GM23338 (cell line): ENCODE measurements around the gene CSNK1G1. TPM values are rescaled to one million over a fixed set of nuclear protein-coding genes. Genes with fewer than 3 reads are reported as not detected.

Experiments used
- ATAC-seq: fragments of 200-7000 bp; cut with Tn5 transposase; 3 replicates; pipeline ENCODE4 v1.9.1; 2020
- DNase-seq: peaks from one replicate; pipeline ENCODE4 v3.0.0-alpha.2; 2015; ENCODE audit warnings: low spot score
- H2AFZ ChIP-seq: fragments of 200-600 bp; sonication (generic); 2 replicates; pipeline ENCODE4 v1.8.0; 2016; ENCODE audit warnings: antibody characterized with exemption, mild to moderate bottlenecking, moderate library complexity
- H3F3A ChIP-seq: fragments of 200-600 bp; sonication (generic); replicated peaks from 2 replicates; pipeline ENCODE4 v1.8.0; 2017; ENCODE audit warnings: antibody characterized with exemption, mixed run types, low read depth
- H3K27ac ChIP-seq: fragments of 200-600 bp; sonication (generic); 2 replicates; pipeline ENCODE4 v1.6.1; 2016; ENCODE audit warnings: low read depth
- H3K27me3 ChIP-seq: fragments of 200-600 bp; sonication (generic); 2 replicates; pipeline ENCODE4 v1.8.0; 2016; ENCODE audit warnings: mild to moderate bottlenecking, mixed run types, moderate library complexity; ENCODE audit not compliant: insufficient read depth
- H3K36me3 ChIP-seq: fragments of 200-600 bp; sonication (generic); 2 replicates; pipeline ENCODE4 v1.8.0; 2016; ENCODE audit warnings: mild to moderate bottlenecking; ENCODE audit not compliant: insufficient read depth
- H3K4me1 ChIP-seq: fragments of 200-600 bp; sonication (generic); 2 replicates; pipeline ENCODE4 v1.8.0; 2016; ENCODE audit warnings: mild to moderate bottlenecking, moderate library complexity; ENCODE audit not compliant: insufficient read depth
- H3K4me2 ChIP-seq: fragments of 200-600 bp; sonication (generic); 2 replicates; pipeline ENCODE4 v1.7.1; 2017; ENCODE audit warnings: mixed run types
- H3K4me3 ChIP-seq: fragments of 200-600 bp; sonication (generic); 2 replicates; pipeline ENCODE4 v1.6.1; 2016; ENCODE audit warnings: mixed run types
- H3K79me2 ChIP-seq: fragments of 200-600 bp; sonication (generic); replicated peaks from 2 replicates; pipeline ENCODE4 v1.8.0; 2017; ENCODE audit warnings: mild to moderate bottlenecking; ENCODE audit not compliant: insufficient read depth
- H3K9me2 ChIP-seq: fragments of 200-600 bp; sonication (generic); 2 replicates; pipeline ENCODE4 v1.8.0; 2017; ENCODE audit not compliant: insufficient read depth
- H4K20me1 ChIP-seq: fragments of 200-600 bp; sonication (generic); replicated peaks from 2 replicates; pipeline ENCODE4 v1.8.0; 2017; ENCODE audit warnings: mild to moderate bottlenecking; ENCODE audit not compliant: insufficient read depth
- H3K27ac Mint-ChIP-seq: 2 replicates; pipeline ENCODE4 v1.8.0; 2020; ENCODE audit warnings: inconsistent platforms, mild to moderate bottlenecking, moderate library complexity, mixed read lengths
- H3K27me3 Mint-ChIP-seq: 3 replicates; pipeline ENCODE4 v1.8.0; 2022; ENCODE audit warnings: low read depth, mild to moderate bottlenecking, moderate library complexity, mixed read lengths, inconsistent platforms; ENCODE audit not compliant: insufficient read depth, poor library complexity
- H3K36me3 Mint-ChIP-seq: 3 replicates; pipeline ENCODE4 v1.8.0; 2021; ENCODE audit warnings: low read depth, mild to moderate bottlenecking, inconsistent platforms, moderate library complexity, mixed read lengths
- H3K4me1 Mint-ChIP-seq: 3 replicates; pipeline ENCODE4 v1.8.0; 2020; ENCODE audit warnings: mild to moderate bottlenecking, inconsistent platforms, mixed read lengths
- H3K4me3 Mint-ChIP-seq: 3 replicates; pipeline ENCODE4 v1.8.0; 2021; ENCODE audit warnings: moderate library complexity, mild to moderate bottlenecking, inconsistent platforms, mixed read lengths
- H3K9me3 Mint-ChIP-seq: 3 replicates; pipeline ENCODE4 v1.8.0; 2020; ENCODE audit warnings: moderate library complexity, mild to moderate bottlenecking, inconsistent platforms, mixed read lengths
- CREB1 ChIP-seq: fragments of 250-450 bp; sonication (Bioruptor Pico); IDR thresholded peaks from 2 replicates; pipeline ENCODE4 v1.5.0; 2020; ENCODE audit warnings: low read depth, mild to moderate bottlenecking, moderate library complexity
- ETS1 ChIP-seq: IDR thresholded peaks from 2 replicates; pipeline ENCODE4 v1.6.1; 2016; ENCODE audit warnings: antibody characterized with exemption
- EZH2phosphoT487 ChIP-seq: fragments of 200-600 bp; sonication (generic); IDR thresholded peaks from one replicate; pipeline ENCODE4 v1.8.1; 2018; ENCODE audit warnings: antibody characterized with exemption; ENCODE audit not compliant: unreplicated experiment
- JUNB ChIP-seq: IDR thresholded peaks from one replicate; pipeline ENCODE4 v1.6.1; 2016; ENCODE audit warnings: antibody characterized with exemption; ENCODE audit not compliant: unreplicated experiment
- NANOG ChIP-seq: IDR thresholded peaks from 2 replicates; pipeline ENCODE4 v1.6.1; 2016; ENCODE audit warnings: antibody characterized with exemption, borderline replicate concordance
- POLR2AphosphoS5 ChIP-seq: IDR thresholded peaks from 2 replicates; pipeline ENCODE4 v1.6.1; 2016; ENCODE audit warnings: antibody characterized with exemption, low read depth
- ZNF114 ChIP-seq: fragments of 250-450 bp; sonication (Bioruptor Pico); IDR thresholded peaks from 2 replicates; pipeline ENCODE4 v1.5.0; 2020; ENCODE audit warnings: mild to moderate bottlenecking, moderate library complexity
- polyA plus RNA-seq: library from polyadenylated mRNA; unstranded; fragments of >200 nt; fragmentation: Nextera tagmentation; extraction: Ambion mirVana; gene quantifications from 2 replicates; pipeline ENCODE4 v1.2.1, GENCODE V29; 2016
- total RNA-seq: library from RNA; depleted of rRNA; stranded (reverse); fragments of >200 nt; shearing (Covaris generic); gene quantifications from 2 replicates; pipeline ENCODE4 v1.2.3, GENCODE V29; 2014
- TF ChIP-seq, protein P1 (sequence below): IDR thresholded peaks from one replicate; pipeline ENCODE4 v1.6.1; 2018; ENCODE audit warnings: antibody characterized with exemption; ENCODE audit not compliant: unreplicated experiment
- TF ChIP-seq, protein P2 (sequence below), 2 experiments: fragments of 200-600 bp in 1 of 2; sonication (generic) in 1 of 2; conservative IDR thresholded peaks; 2 replicates each; pipeline versions ENCODE4 v1.5.1 to v1.6.1; 2016 to 2017; ENCODE audit warnings: antibody characterized with exemption in 2 of 2, low read depth in 2 of 2, mild to moderate bottlenecking in 2 of 2, moderate library complexity in 1 of 2

CSNK1G1 gene
- total and polyA plus RNA-seq, 2 experiments from 2014 or later, result 9.3 to 13.4 TPM

DNA sequence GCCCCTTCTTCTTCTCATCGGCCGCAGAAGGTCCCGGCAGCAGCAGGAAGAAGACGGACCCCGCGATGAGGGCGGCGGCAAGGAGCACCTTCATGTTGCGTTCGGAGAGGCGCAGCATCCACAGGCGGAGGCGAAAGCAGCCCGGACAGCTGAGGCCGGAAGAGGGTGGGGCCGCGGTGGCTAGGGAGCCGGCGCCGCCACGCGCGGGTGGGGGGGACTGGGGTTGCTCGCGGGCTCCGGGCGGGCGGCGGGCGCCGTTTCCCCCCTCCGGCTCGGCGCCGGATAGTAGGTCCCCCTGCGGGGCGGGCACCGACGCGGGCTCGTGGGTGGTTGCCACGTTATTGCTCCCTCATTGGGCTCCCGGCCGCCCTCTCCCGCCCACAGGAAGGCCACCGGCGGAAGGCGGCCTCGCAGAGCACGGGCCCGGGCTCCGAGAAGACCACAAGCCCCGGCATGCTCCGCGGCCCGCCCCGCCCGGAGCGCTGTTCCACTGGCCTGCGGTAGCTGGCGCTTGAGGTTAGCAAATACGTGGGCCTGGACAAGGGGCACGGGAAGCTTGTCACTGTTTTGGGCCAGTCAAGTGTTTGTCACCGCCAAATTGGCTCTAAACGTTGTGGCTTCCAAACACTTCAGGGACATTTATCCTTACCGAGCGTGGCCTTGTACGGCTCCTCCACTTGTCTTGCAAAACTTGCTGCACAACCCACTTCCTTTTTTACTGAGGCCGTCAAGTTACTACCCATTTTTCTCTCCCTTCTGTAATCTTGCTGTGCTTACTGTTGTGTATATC is 192.9 kb downstream of the CSNK1G1 start, which contains the start of gene PPIB:
Gene PPIB, minus strand, starts transcription at position 154 of the 790 bp plus-strand sequence. Its CDS starts 36 bp downstream, at position 118.
- H3K36me3 Mint-ChIP-seq, result peaks cover 32% of the 10 kb centered on the region
- H4K20me1 ChIP-seq, result peaks cover 8% of the 10 kb centered on the region
- peaks cover 25% of the 10 kb centered on the region for H3K4me1 ChIP-seq

DNA sequence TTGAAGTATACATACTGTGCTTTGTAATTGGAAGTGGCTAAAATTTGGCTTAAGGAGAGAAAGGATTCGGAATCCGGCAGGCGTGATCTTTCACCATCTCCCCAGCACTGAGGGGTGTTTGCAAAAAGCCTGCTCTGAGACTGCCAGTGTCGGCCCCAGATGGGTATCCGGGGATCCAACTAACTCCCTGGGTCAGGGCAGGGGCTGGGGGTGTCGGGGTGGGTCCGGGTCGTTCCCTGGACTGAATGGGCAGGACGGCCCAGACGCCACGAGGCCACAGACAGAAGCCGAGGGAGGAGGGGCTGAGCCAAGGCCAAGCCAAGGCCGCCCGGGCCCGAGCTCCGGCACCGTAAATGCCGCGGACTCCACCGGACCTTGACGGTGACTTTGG is 193.5 kb downstream of the CSNK1G1 start:
- DNase-seq (no peak), ATAC-seq (peak; percentile 46)
- Mint-ChIP-seq H3K27me3 (peaks cover 4% of the 10 kb centered on the region), H3K4me1 (peaks cover 24% of the 10 kb centered on the region), H3K9me3 (no peaks in the 10 kb centered on the region), H3K4me3 (peak overlapping the region; percentile 89), H3K36me3 (peaks cover 38% of the 10 kb centered on the region), H3K27ac (peak overlapping the region; percentile 82; the same call in 1 of the 2 replicates)
- peaks cover 21% of the 10 kb centered on the region for H3K79me2 ChIP-seq
- no peaks in the 10 kb centered on the region for H3K9me2 ChIP-seq
- H4K20me1 ChIP-seq, result peaks cover 11% of the 10 kb centered on the region
- H3K4me2 ChIP-seq, result peak overlapping the region; percentile 96
- H3F3A ChIP-seq, result peaks cover 18% of the 10 kb centered on the region; the same call in 1 of the 2 replicates
- peak overlapping the region; percentile 68 for H3K4me3 ChIP-seq
- H3K4me1 ChIP-seq, result peaks cover 25% of the 10 kb centered on the region
- peak overlapping the region; percentile 42 for H3K27ac ChIP-seq
- H3K36me3 ChIP-seq, result peaks cover 27% of the 10 kb centered on the region
- no peaks in the 10 kb centered on the region for H3K27me3 ChIP-seq
- H2AFZ ChIP-seq, result 0 out of 2 replicates have a peak overlapping the region, but pooled peaks have one; percentile 5
- TF ChIP-seq JUNB, result no peak
- TF ChIP-seq, protein P1, sequence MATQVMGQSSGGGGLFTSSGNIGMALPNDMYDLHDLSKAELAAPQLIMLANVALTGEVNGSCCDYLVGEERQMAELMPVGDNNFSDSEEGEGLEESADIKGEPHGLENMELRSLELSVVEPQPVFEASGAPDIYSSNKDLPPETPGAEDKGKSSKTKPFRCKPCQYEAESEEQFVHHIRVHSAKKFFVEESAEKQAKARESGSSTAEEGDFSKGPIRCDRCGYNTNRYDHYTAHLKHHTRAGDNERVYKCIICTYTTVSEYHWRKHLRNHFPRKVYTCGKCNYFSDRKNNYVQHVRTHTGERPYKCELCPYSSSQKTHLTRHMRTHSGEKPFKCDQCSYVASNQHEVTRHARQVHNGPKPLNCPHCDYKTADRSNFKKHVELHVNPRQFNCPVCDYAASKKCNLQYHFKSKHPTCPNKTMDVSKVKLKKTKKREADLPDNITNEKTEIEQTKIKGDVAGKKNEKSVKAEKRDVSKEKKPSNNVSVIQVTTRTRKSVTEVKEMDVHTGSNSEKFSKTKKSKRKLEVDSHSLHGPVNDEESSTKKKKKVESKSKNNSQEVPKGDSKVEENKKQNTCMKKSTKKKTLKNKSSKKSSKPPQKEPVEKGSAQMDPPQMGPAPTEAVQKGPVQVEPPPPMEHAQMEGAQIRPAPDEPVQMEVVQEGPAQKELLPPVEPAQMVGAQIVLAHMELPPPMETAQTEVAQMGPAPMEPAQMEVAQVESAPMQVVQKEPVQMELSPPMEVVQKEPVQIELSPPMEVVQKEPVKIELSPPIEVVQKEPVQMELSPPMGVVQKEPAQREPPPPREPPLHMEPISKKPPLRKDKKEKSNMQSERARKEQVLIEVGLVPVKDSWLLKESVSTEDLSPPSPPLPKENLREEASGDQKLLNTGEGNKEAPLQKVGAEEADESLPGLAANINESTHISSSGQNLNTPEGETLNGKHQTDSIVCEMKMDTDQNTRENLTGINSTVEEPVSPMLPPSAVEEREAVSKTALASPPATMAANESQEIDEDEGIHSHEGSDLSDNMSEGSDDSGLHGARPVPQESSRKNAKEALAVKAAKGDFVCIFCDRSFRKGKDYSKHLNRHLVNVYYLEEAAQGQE, result no peak
- no peak for TF ChIP-seq ZNF114 (CRISPR knock-in tag)
- TF ChIP-seq, protein P2, sequence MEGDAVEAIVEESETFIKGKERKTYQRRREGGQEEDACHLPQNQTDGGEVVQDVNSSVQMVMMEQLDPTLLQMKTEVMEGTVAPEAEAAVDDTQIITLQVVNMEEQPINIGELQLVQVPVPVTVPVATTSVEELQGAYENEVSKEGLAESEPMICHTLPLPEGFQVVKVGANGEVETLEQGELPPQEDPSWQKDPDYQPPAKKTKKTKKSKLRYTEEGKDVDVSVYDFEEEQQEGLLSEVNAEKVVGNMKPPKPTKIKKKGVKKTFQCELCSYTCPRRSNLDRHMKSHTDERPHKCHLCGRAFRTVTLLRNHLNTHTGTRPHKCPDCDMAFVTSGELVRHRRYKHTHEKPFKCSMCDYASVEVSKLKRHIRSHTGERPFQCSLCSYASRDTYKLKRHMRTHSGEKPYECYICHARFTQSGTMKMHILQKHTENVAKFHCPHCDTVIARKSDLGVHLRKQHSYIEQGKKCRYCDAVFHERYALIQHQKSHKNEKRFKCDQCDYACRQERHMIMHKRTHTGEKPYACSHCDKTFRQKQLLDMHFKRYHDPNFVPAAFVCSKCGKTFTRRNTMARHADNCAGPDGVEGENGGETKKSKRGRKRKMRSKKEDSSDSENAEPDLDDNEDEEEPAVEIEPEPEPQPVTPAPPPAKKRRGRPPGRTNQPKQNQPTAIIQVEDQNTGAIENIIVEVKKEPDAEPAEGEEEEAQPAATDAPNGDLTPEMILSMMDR (conservative IDR thresholded peaks at IDR 0.05; ENCODE audit: low read depth in 2 of 2), result no peak

More for the DNA sequence above, 192.9 kb downstream of the CSNK1G1 start, which contains the start of gene PPIB:
- Histone ChIP-seq H3K4me3 (peak within 1 kb of the TSS; percentile 68), H2AFZ (peak within 1 kb of the TSS; percentile 94), H3K4me2 (peak within 1 kb of the TSS; percentile 96), H3K27ac (peak within 1 kb of the TSS; percentile 81), H3K27me3 (no peaks in the 10 kb centered on the region), H3K9me2 (no peaks in the 10 kb centered on the region), H3K79me2 (peaks cover 21% of the 10 kb centered on the region), H3F3A (peaks cover 18% of the 10 kb centered on the region; the same call in 1 of the 2 replicates), H3K36me3 (peaks cover 23% of the 10 kb centered on the region)
- H3K27me3 Mint-ChIP-seq, result peaks cover 4% of the 10 kb centered on the region
- TF ChIP-seq NANOG (no peak), ETS1 (peak; percentile 76), POLR2AphosphoS5 (peak; percentile 80), CREB1 (peak; percentile 82), EZH2phosphoT487 (no peak)
- TF ChIP-seq, protein P2 (conservative IDR thresholded peaks at IDR 0.05; ENCODE audit: low read depth in 2 of 2), result peak; percentile 35 to 77; a peak in 3 of 4 replicates
- H3K4me1 Mint-ChIP-seq, result peaks cover 24% of the 10 kb centered on the region
- H3K9me3 Mint-ChIP-seq, result no peaks in the 10 kb centered on the region
- ATAC-seq, result peak; percentile 97
- peak; percentile 97 for DNase-seq
- peak within 1 kb of the TSS; percentile 89 for H3K4me3 Mint-ChIP-seq
- H3K27ac Mint-ChIP-seq, result peak within 1 kb of the TSS; percentile 82
